Measurements from ENCODE around the gene KIN. TPM values are rescaled to one million over a fixed set of nuclear protein-coding genes. Genes with fewer than 3 reads are reported as not detected.

KIN gene
- polyA plus RNA-seq (2011; rRNA removed) (10.0 and 19.0 TPM in 2 replicates), polyA plus RNA-seq (2017; fragmentation: RNase III; extraction: RNeasy Plus Mini Kit Qiagen cat#74134 plus additional on column Dnase treatment) (8.0 to 8.3 TPM (median 8.3 TPM) in 3 replicates), polyA minus RNA-seq (2011; rRNA and poly(A)+ RNA removed) (2.2 and 2.5 TPM in 2 replicates)
- polyA plus RNA-seq (2012; cell fraction: cytosol; rRNA removed) = 1.4 and 2.1 TPM in 2 replicates
- polyA plus RNA-seq (2012; cell fraction: nucleus; rRNA removed) = 0.79 and 1.7 TPM in 2 replicates

- Histone ChIP-seq H3K4me3 (peak within 1 kb of the TSS; percentile 99), H3K9me3 (no peaks in the 10 kb centered on the region), H3K4me1 (peaks cover 19% of the 10 kb centered on the region), H3K27ac (peak within 1 kb of the TSS; percentile 94 to 97), H3K4me2 (peak within 1 kb of the TSS; percentile 85)
- DNase-seq (ENCODE audit: low read depth in 1 of 2, low spot score in 1 of 2) = peak; percentile 96 to 97
- TF ChIP-seq BCL3 (IDR thresholded peaks at IDR 0.05) (peak; percentile 75), POLR2A (IDR thresholded peaks at IDR 0.05; ENCODE audit: low read length) (peak; percentile 86), REST (IDR thresholded peaks at IDR 0.05) (peak; percentile 95), HMGXB4 (CRISPR knock-in tag; IDR thresholded peaks at IDR 0.05; ENCODE audit: borderline replicate concordance) (no peak), HOXB13 (CRISPR knock-in tag; IDR thresholded peaks at IDR 0.05; ENCODE audit: low read depth) (no peak), CHD2 (IDR thresholded peaks at IDR 0.05; ENCODE audit: low read length, partially characterized antibody) (peak; percentile 95), PHF8 (IDR thresholded peaks at IDR 0.05; ENCODE audit: borderline replicate concordance, low read depth) (peak; percentile 52; the same call in 1 of the 2 replicates), GATA3 (IDR thresholded peaks at IDR 0.05; ENCODE audit: borderline replicate concordance) (peak; percentile 43; the same call in 1 of the 2 replicates), JUN (IDR thresholded peaks at IDR 0.05) (peak; percentile 8 to 84; a peak in 4 of 5 replicates), MAX (IDR thresholded peaks at IDR 0.05) (0 out of 2 replicates have a peak, but pooled peaks have one; percentile 31), EHMT2 (IDR thresholded peaks at IDR 0.05; ENCODE audit: low read depth) (no peak)
- WGBS (ENCODE audit: missing lambda C conversion rate) = under 1% methylated on average over 35 of the region's 59 CpGs
- peak; percentile 96 to 97 for ATAC-seq
- FAIRE-seq = no peak
- ChIA-PET CTCF (interaction anchor here (0.7 to 1.2 kb wide), 4 partner anchors 10 to 101 kb away, joined by 3 to 6 read pairs (median 3); no protein-coding TSS in a partner anchor), POLR2A (interaction anchor here (0.6 to 2.1 kb wide), 11 partner anchors 9 to 88 kb away, joined by 3 to 30 read pairs (median 4); partner anchors contain the start of gene TAF3)
Measured at GRCh38 chr10:7787857-7788638, at the start of gene KIN, which contains the start of gene ATP5F1C. KIN (minus strand) TSS chr10:7787993; CDS start chr10:7787933, 60 bp downstream. ATP5F1C (plus strand) TSS chr10:7788177; CDS start chr10:7788208, 31 bp downstream.

- FAIRE-seq (no peak), ATAC-seq (no peak), DNase-seq (ENCODE audit: low read depth in 1 of 2, low spot score in 1 of 2) (no peak)
- Histone ChIP-seq H3K4me1 (no peaks in the 10 kb centered on the region), H3K4me3 (no peak overlapping the region), H3K4me2 (no peak overlapping the region), H3K27ac (no peak overlapping the region), H3K9me3 (no peaks in the 10 kb centered on the region)
- POLR2A ChIA-PET = interaction anchor here (1.3 kb wide), 1 partner anchor 18 kb away, joined by 3 read pairs; the partner anchor contains the start of gene TAF3
- CTCF ChIA-PET = interaction anchor here (0.8 kb wide), 1 partner anchor 9 kb away, joined by 3 read pairs; no protein-coding TSS in a partner anchor
- 89% methylated on average over 2 of the region's 2 CpGs for WGBS (ENCODE audit: missing lambda C conversion rate)
- no peak for TF ChIP-seq CBX2 (IDR thresholded peaks at IDR 0.05; ENCODE audit: borderline replicate concordance, low read depth)
- no peak for TF ChIP-seq TFCP2L1 (CRISPR knock-in tag; IDR thresholded peaks at IDR 0.05)
- TF ChIP-seq EHF (CRISPR knock-in tag; IDR thresholded peaks at IDR 0.05) = no peak
- no peak for TF ChIP-seq BHLHE40 (IDR thresholded peaks at IDR 0.05; ENCODE audit: low read depth, low read length)
- TF ChIP-seq HDAC2 (IDR thresholded peaks at IDR 0.05) = no peak
- TF ChIP-seq REST (IDR thresholded peaks at IDR 0.05) = no peak
- TF ChIP-seq CTCF (IDR thresholded peaks at IDR 0.05) = no peak
- no peak for TF ChIP-seq CBX8 (IDR thresholded peaks at IDR 0.05)
Measured at GRCh38 chr10:7836571-7836970, 48.8 kb upstream of the KIN start.
